H1 (cell line): ENCODE results near the gene NDUFB8. TPM values are rescaled to one million over a fixed set of nuclear protein-coding genes. Genes with fewer than 3 reads are reported as not detected.

ENCODE experiments used
- CTCF ChIA-PET: fragments of 300-600 bp; sonication (Branson Sonifier 250); formaldehyde crosslinking; loops from one replicate; lab custom pipeline; 2021; ENCODE audit not compliant: partially characterized antibody; lab: Charles Lee
- POLR2A ChIA-PET: fragments of 300-600 bp; sonication (Branson Sonifier 250); formaldehyde crosslinking; loops from one replicate; lab custom pipeline; 2021; ENCODE audit warnings: inconsistent platforms; ENCODE audit not compliant: partially characterized antibody; lab: Charles Lee
- DNase-seq, 2 experiments: peaks; one replicate each; pipeline versions ENCODE4 v3.0.0 to v3.0.0-alpha.2; 2010 to 2022; ENCODE audit warnings: low spot score in 2 of 2, low read depth in 1 of 2, mixed read lengths in 1 of 2
- FAIRE-seq: peaks from 2 replicates; lab custom pipeline; 2011; peaks lifted over from hg19 to GRCh38; lab: Jason Lieb, UNC
- H2AFZ ChIP-seq: 2 replicates; pipeline ENCODE4 v1.8.1; 2012; ENCODE audit warnings: low read length, inconsistent platforms
- H2AK5ac ChIP-seq: 2 replicates; pipeline ENCODE4 v1.6.1; 2013; ENCODE audit warnings: low read depth, low read length
- H2BK120ac ChIP-seq: replicated peaks from 2 replicates; pipeline ENCODE3; 2013; ENCODE audit warnings: low read depth, low read length, inconsistent platforms
- H2BK12ac ChIP-seq: 2 replicates; pipeline ENCODE4 v1.6.1; 2013; ENCODE audit warnings: low read depth, low read length
- H2BK15ac ChIP-seq: 2 replicates; pipeline ENCODE4 v1.6.1; 2013; ENCODE audit warnings: low read length
- H2BK20ac ChIP-seq: 2 replicates; pipeline ENCODE4 v1.6.1; 2013; ENCODE audit warnings: low read length
- H2BK5ac ChIP-seq: 2 replicates; pipeline ENCODE4 v1.6.1; 2013; ENCODE audit warnings: low read depth, low read length
- H3K14ac ChIP-seq: 2 replicates; pipeline ENCODE4 v1.6.1; 2013; ENCODE audit warnings: inconsistent platforms; ENCODE audit not compliant: insufficient read length
- H3K18ac ChIP-seq: 2 replicates; pipeline ENCODE4 v1.6.1; 2013; ENCODE audit warnings: low read length; ENCODE audit errors: extremely low read depth
- H3K23ac ChIP-seq: 2 replicates; pipeline ENCODE4 v1.6.1; 2013; ENCODE audit warnings: inconsistent platforms; ENCODE audit not compliant: insufficient read length
- H3K23me2 ChIP-seq: 2 replicates; pipeline ENCODE4 v1.6.1; 2013; ENCODE audit warnings: low read depth, low read length
- H3K27ac ChIP-seq: 2 replicates; pipeline ENCODE4 v1.6.1; 2011; ENCODE audit warnings: low read depth, low read length, inconsistent platforms
- H3K27me3 ChIP-seq, 4 experiments: replicated peaks in 1 of 4; 1 replicate in 1 of 4; 2 replicates in 3 of 4; pipeline versions ENCODE4 v1.6.1 to v1.8.1; 2011 to 2013; ENCODE audit warnings: low read length in 3 of 4, mild to moderate bottlenecking in 3 of 4, inconsistent platforms in 2 of 4, mixed read lengths in 2 of 4, moderate library complexity in 1 of 4; ENCODE audit not compliant: control insufficient read depth in 3 of 4, insufficient read depth in 3 of 4; ENCODE audit errors: extremely low read depth in 1 of 4
- H3K36me3 ChIP-seq, 4 experiments: 2 replicates each; pipeline versions ENCODE4 v1.6.1 to v1.8.1; 2011 to 2013; ENCODE audit warnings: mild to moderate bottlenecking in 4 of 4, low read length in 3 of 4, moderate library complexity in 2 of 4, control low read depth in 1 of 4, inconsistent platforms in 1 of 4; ENCODE audit not compliant: insufficient read depth in 4 of 4, control insufficient read depth in 2 of 4
- H3K4ac ChIP-seq: replicated peaks from 2 replicates; pipeline ENCODE3; 2013; ENCODE audit warnings: low read length, low read depth, mixed read lengths, inconsistent platforms; ENCODE audit not compliant: insufficient read length
- H3K4me1 ChIP-seq, 4 experiments: replicated peaks in 1 of 4; 1 replicate in 1 of 4; 2 replicates in 3 of 4; pipeline versions ENCODE4 v1.6.1 to v1.8.1; 2011 to 2013; ENCODE audit warnings: low read length in 3 of 4, inconsistent platforms in 2 of 4, mixed read lengths in 1 of 4; ENCODE audit not compliant: insufficient read depth in 4 of 4, control insufficient read depth in 3 of 4
- H3K4me2 ChIP-seq, 2 experiments: 2 replicates each; pipeline versions ENCODE4 v1.6.1 to v1.8.1; 2011 to 2013; ENCODE audit warnings: low read depth in 2 of 2, low read length in 2 of 2, control low read depth in 1 of 2, inconsistent platforms in 1 of 2, mild to moderate bottlenecking in 1 of 2; ENCODE audit not compliant: insufficient read depth in 1 of 2
- H3K4me3 ChIP-seq, 4 experiments: fragments of 200-600, 300-600 bp in 1 of 4; sonication (generic), shearing (Covaris generic), sonication (Bioruptor Twin) in 1 of 4; 2 replicates each; pipeline versions ENCODE4 v1.5.1 to v1.8.1; 2011 to 2016; ENCODE audit warnings: low read length in 4 of 4, low read depth in 3 of 4, control low read depth in 2 of 4, inconsistent platforms in 2 of 4, mild to moderate bottlenecking in 2 of 4, mixed read lengths in 1 of 4, moderate library complexity in 1 of 4; ENCODE audit not compliant: insufficient read depth in 2 of 4; ENCODE audit errors: extremely low read depth in 1 of 4
- H3K56ac ChIP-seq: replicated peaks from 2 replicates; pipeline ENCODE3; 2013; ENCODE audit warnings: low read depth, mild to moderate bottlenecking, mixed read lengths, low read length, inconsistent platforms; ENCODE audit not compliant: insufficient read length
- H3K79me1 ChIP-seq: 2 replicates; pipeline ENCODE4 v1.6.1; 2013; ENCODE audit warnings: low read depth, low read length, control low read depth
- H3K79me2 ChIP-seq, 2 experiments: 2 replicates each; pipeline versions ENCODE4 v1.6.1 to v1.8.1; 2012 to 2013; ENCODE audit warnings: low read length in 2 of 2, mild to moderate bottlenecking in 2 of 2, inconsistent platforms in 1 of 2; ENCODE audit not compliant: insufficient read depth in 2 of 2, control insufficient read depth in 1 of 2
- H3K9ac ChIP-seq, 4 experiments: replicated peaks in 1 of 4; 1 replicate in 1 of 4; 2 replicates in 3 of 4; pipeline versions ENCODE4 v1.6.1 to v1.8.1; 2011 to 2013; ENCODE audit warnings: low read depth in 3 of 4, low read length in 3 of 4, control low read depth in 2 of 4, mild to moderate bottlenecking in 2 of 4, moderate library complexity in 2 of 4, inconsistent platforms in 1 of 4; ENCODE audit errors: extremely low read depth in 1 of 4
- H3K9me3 ChIP-seq, 2 experiments: 2 replicates each; pipeline versions ENCODE4 v1.6.1 to v1.8.1; 2012 to 2013; ENCODE audit warnings: mild to moderate bottlenecking in 2 of 2, moderate library complexity in 2 of 2, control low read depth in 1 of 2, inconsistent platforms in 1 of 2, low read depth in 1 of 2, low read length in 1 of 2, mixed read lengths in 1 of 2; ENCODE audit not compliant: insufficient read depth in 2 of 2
- H4K20me1 ChIP-seq, 2 experiments: replicated peaks in 1 of 2; 2 replicates each; pipeline versions ENCODE3 to v1.8.1; 2011 to 2013; ENCODE audit warnings: inconsistent platforms in 2 of 2, low read length in 2 of 2, mild to moderate bottlenecking in 1 of 2; ENCODE audit not compliant: insufficient read depth in 2 of 2, control insufficient read depth in 1 of 2
- H4K5ac ChIP-seq: 2 replicates; pipeline ENCODE4 v1.6.1; 2013; ENCODE audit warnings: low read length, low read depth, mixed read lengths, inconsistent platforms; ENCODE audit not compliant: insufficient read length
- H4K8ac ChIP-seq: 2 replicates; pipeline ENCODE4 v1.8.0; 2013; ENCODE audit warnings: mild to moderate bottlenecking, moderate library complexity, low read length, inconsistent platforms; ENCODE audit not compliant: insufficient read depth; ENCODE audit errors: extremely low read depth
- H4K91ac ChIP-seq: replicated peaks from 2 replicates; pipeline ENCODE3; 2013; ENCODE audit warnings: low read length, mixed read lengths, inconsistent platforms; ENCODE audit not compliant: insufficient read length
- ASH2L ChIP-seq: fragments of 200-600, 300-600 bp; sonication (generic); IDR thresholded peaks from one replicate; pipeline ENCODE4 v1.7.1; 2017; ENCODE audit warnings: low read length
- BACH1 ChIP-seq: IDR thresholded peaks from 2 replicates; pipeline ENCODE4 v1.6.1; 2012; ENCODE audit warnings: low read length, improper control_type of control experiment
- BRCA1 ChIP-seq: IDR thresholded peaks from 2 replicates; pipeline ENCODE4 v1.6.1; 2012; ENCODE audit warnings: low read depth, low read length, improper control_type of control experiment
- FOSL1 ChIP-seq: IDR thresholded peaks from 2 replicates; pipeline ENCODE4 v1.6.1; 2011; ENCODE audit warnings: mild to moderate bottlenecking, low read depth, low read length, moderate library complexity; ENCODE audit not compliant: insufficient read depth
- JUN ChIP-seq: IDR thresholded peaks from 2 replicates; pipeline ENCODE4 v1.6.1; 2011; ENCODE audit warnings: low read depth, mild to moderate bottlenecking, improper control_type of control experiment, low read length
- NRF1 ChIP-seq: IDR thresholded peaks from 2 replicates; pipeline ENCODE4 v1.6.1; 2011; ENCODE audit warnings: mild to moderate bottlenecking, low read depth, low read length, improper control_type of control experiment
- PHF8 ChIP-seq: fragments of 200-600 bp; sonication (generic); conservative IDR thresholded peaks from 2 replicates; pipeline ENCODE4 v1.7.1; 2012; ENCODE audit warnings: low read depth, mild to moderate bottlenecking, inconsistent platforms, low read length, moderate library complexity
- POLR2AphosphoS5 ChIP-seq: IDR thresholded peaks from 2 replicates; pipeline ENCODE4 v1.6.1; 2011; ENCODE audit warnings: low read depth, low read length
- RBBP5 ChIP-seq: IDR thresholded peaks from 2 replicates; pipeline ENCODE4 v1.7.1; 2012; ENCODE audit warnings: low read depth, mild to moderate bottlenecking, inconsistent platforms, low read length, moderate library complexity, borderline replicate concordance
- SP1 ChIP-seq: IDR thresholded peaks from 2 replicates; pipeline ENCODE4 v1.6.1; 2011; ENCODE audit warnings: low read depth, low read length
- SP4 ChIP-seq: IDR thresholded peaks from 2 replicates; pipeline ENCODE4 v1.6.1; 2012; ENCODE audit warnings: low read length, inconsistent platforms
- YY1 ChIP-seq: IDR thresholded peaks from 2 replicates; pipeline ENCODE4 v1.6.1; 2011; ENCODE audit warnings: low read depth, mild to moderate bottlenecking, low read length
- ZNF274 ChIP-seq: IDR thresholded peaks from 2 replicates; pipeline ENCODE4 v1.7.0; 2012; ENCODE audit warnings: low read length, borderline replicate concordance; ENCODE audit errors: extremely low read depth
- WGBS, 2 experiments: shearing (Covaris generic) in 1 of 2; methylation state at CpG; one replicate each; pipeline versions ENCODE4 v1.1.6 to v1.1.7; 2013 to 2015; ENCODE audit warnings: low lambda C conversion rate in 2 of 2, mixed read lengths in 2 of 2, inconsistent platforms in 1 of 2, low coverage in 1 of 2, missing lambda C conversion rate in 1 of 2; ENCODE audit not compliant: insufficient replicate concordance in 2 of 2, insufficient coverage in 1 of 2, insufficient read length in 1 of 2; ENCODE audit errors: extremely low coverage in 1 of 2, missing lambda C conversion rate in 1 of 2; 5-methylcytosine and 5-hydroxymethylcytosine counted together
- polyA plus RNA-seq, 7 experiments: library from polyadenylated mRNA; depleted of rRNA in 3 of 7; stranded (reverse) in 5 of 7; unstranded in 2 of 7; fragments of >200 nt in 5 of 7; fragments of 200-250 nt in 2 of 7; gene quantifications; 1 replicate in 5 of 7; 2 replicates in 1 of 7; 4 replicates in 1 of 7; pipeline versions ENCODE4 v1.2.1 to v1.2.3, GENCODE V29; 2011 to 2013; ENCODE audit warnings: missing spikeins in 2 of 7, mixed read lengths in 2 of 7
- total RNA-seq: library from RNA; stranded (reverse); fragmentation: NEBNext Ultra II Directional; extraction: Animal tissue kit (Norgen Biotek cat#: 25700); gene quantifications from 2 replicates; pipeline ENCODE4 v1.2.1, GENCODE V29; 2021
- TF ChIP-seq, protein P1 (sequence below): IDR thresholded peaks from 2 replicates; pipeline ENCODE4 v1.6.1; 2011; ENCODE audit warnings: low read length, improper control_type of control experiment

The NDUFB8 gene
- total and polyA plus RNA-seq, 2 of the 8 experiments (the other 6 are each of a cell fraction or from before 2014, with no cell fraction given) = 175 to 455 TPM

- CTCF ChIA-PET = interaction anchor here (1.5 to 3.7 kb wide), 2 partner anchors 18 to 28 kb away, joined by 5 to 11 read pairs; no protein-coding TSS in a partner anchor
- TF ChIP-seq BRCA1 = no peak
- TF ChIP-seq NRF1 = no peak
- no peak for TF ChIP-seq POLR2AphosphoS5
- no peak for TF ChIP-seq YY1
- TF ChIP-seq ASH2L = no peak
- TF ChIP-seq SP1 = no peak
- TF ChIP-seq FOSL1 = no peak
- TF ChIP-seq, protein P1, sequence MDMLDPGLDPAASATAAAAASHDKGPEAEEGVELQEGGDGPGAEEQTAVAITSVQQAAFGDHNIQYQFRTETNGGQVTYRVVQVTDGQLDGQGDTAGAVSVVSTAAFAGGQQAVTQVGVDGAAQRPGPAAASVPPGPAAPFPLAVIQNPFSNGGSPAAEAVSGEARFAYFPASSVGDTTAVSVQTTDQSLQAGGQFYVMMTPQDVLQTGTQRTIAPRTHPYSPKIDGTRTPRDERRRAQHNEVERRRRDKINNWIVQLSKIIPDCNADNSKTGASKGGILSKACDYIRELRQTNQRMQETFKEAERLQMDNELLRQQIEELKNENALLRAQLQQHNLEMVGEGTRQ = no peak
- no peak for TF ChIP-seq PHF8
- TF ChIP-seq SP4 = no peak
- no peak for TF ChIP-seq JUN
- TF ChIP-seq ZNF274 = no peak
- TF ChIP-seq BACH1 = no peak
- no peak for TF ChIP-seq RBBP5
Observed at GRCh38 chr10:100490531-100490930, 39.1 kb downstream of the NDUFB8 start.

More at GRCh38 chr10:100490531-100490930, 39.1 kb downstream of the NDUFB8 start:
- Histone ChIP-seq H3K36me3 (peaks cover 0 to 10% (median 3%) of the 10 kb centered on the region in 4 experiments; a peak in 4 of 8 replicates), H4K5ac (no peak overlapping the region), H3K18ac (no peak overlapping the region), H3K14ac (no peak overlapping the region), H2BK15ac (no peak overlapping the region), H3K27ac (no peak overlapping the region), H2BK20ac (no peak overlapping the region), H3K9ac (no peak overlapping the region; a peak in 2 of 7 replicates), H2AK5ac (no peak overlapping the region), H3K23ac (no peak overlapping the region), H2BK120ac (no peak overlapping the region), H3K79me1 (0 out of 2 replicates have a peak, but pooled peaks cover 2% of the 10 kb centered on the region), H3K56ac (no peak overlapping the region), H3K9me3 (no peaks in the 10 kb centered on the region), H4K20me1 (peaks cover 16 to 17% of the 10 kb centered on the region in 2 experiments), H3K4me1 (peaks cover 7 to 10% (median 8%) of the 10 kb centered on the region in 4 experiments; a peak in 6 of 7 replicates), H3K4ac (no peak overlapping the region), H4K91ac (no peak overlapping the region), H2BK5ac (no peak overlapping the region), H3K79me2 (no peaks in the 10 kb centered on the region), H3K27me3 (peaks cover 45 to 71% (median 60%) of the 10 kb centered on the region in 4 experiments), H4K8ac (no peak overlapping the region), H2BK12ac (no peak overlapping the region), H3K23me2 (peaks cover 2% of the 10 kb centered on the region; the same call in 1 of the 2 replicates), H2AFZ (no peak overlapping the region), H3K4me2 (no peak overlapping the region), H3K4me3 (no peak overlapping the region)
- DNase-seq = no peak
- 84% methylated on average over 2 of the region's 2 CpGs; no CpG with 5 or more reads in 1 of the 2 experiments for WGBS, 2 experiments
- no peak for FAIRE-seq
- POLR2A ChIA-PET = interaction anchor here (1.2 kb wide), 1 partner anchor 8 kb away, joined by 3 read pairs; no protein-coding TSS in a partner anchor
